Breast epithelium (tissue), 4 donors: Measurements from ENCODE around the gene KIAA0319L. TPM values are rescaled to one million over a fixed set of nuclear protein-coding genes. Genes with fewer than 3 reads are reported as not detected.

Experiments
- DNase-seq, 2 donors: peaks; one replicate each; pipeline ENCODE4 v3.0.0-alpha.2; 2019; ENCODE audit warnings: low spot score in 2 of 2
- H3K27ac ChIP-seq, 2 donors: fragments of 200-600 bp; sonication (generic) in 1 of 2; one replicate each; pipeline ENCODE4 v1.5.1; 2016 to 2019; ENCODE audit warnings: mild to moderate bottlenecking in 1 of 2
- H3K27me3 ChIP-seq, 2 donors: fragments of 200-600 bp; sonication (generic) in 1 of 2; one replicate each; pipeline versions ENCODE4 v1.5.1 to v1.6.0; 2017 to 2019; ENCODE audit warnings: control low read depth in 1 of 2, mild to moderate bottlenecking in 1 of 2
- H3K36me3 ChIP-seq: fragments of 200-600 bp; one replicate; pipeline ENCODE4 v1.5.1; 2019
- H3K4me1 ChIP-seq, 2 donors: fragments of 200-600 bp; sonication (generic); one replicate each; pipeline ENCODE4 v1.5.1; 2016 to 2019; ENCODE audit warnings: control low read depth in 1 of 2
- H3K4me3 ChIP-seq, 3 donors: fragments of 200-600 bp; sonication (generic); 1 replicate in 2 of 3; 2 replicates in 1 of 3; pipeline ENCODE4 v1.5.1; 2016 to 2019; ENCODE audit warnings: mild to moderate bottlenecking in 3 of 3, moderate library complexity in 2 of 3
- H3K9me3 ChIP-seq, 2 donors: fragments of 200-600 bp; sonication (generic) in 1 of 2; one replicate each; pipeline ENCODE4 v1.5.1; 2016 to 2019; ENCODE audit warnings: control low read depth in 1 of 2
- CTCF ChIP-seq, 3 donors: fragments of 450-650 bp; IDR thresholded peaks; one replicate each; pipeline ENCODE4 v1.5.1; 2016 to 2017; ENCODE audit warnings: antibody characterized with exemption in 3 of 3, mild to moderate bottlenecking in 3 of 3, moderate library complexity in 3 of 3
- POLR2A ChIP-seq: fragments of 450-650 bp; IDR thresholded peaks from one replicate; pipeline ENCODE4 v1.6.1; 2016; ENCODE audit warnings: antibody characterized with exemption, mild to moderate bottlenecking, moderate library complexity
- POLR2AphosphoS5 ChIP-seq, 3 donors: sonication (generic); formaldehyde crosslinking; IDR thresholded peaks; one replicate each; pipeline ENCODE4 v1.6.1; 2017; ENCODE audit warnings: antibody characterized with exemption in 3 of 3
- intact Hi-C: fragments of 100-400 bp; cut with DNase I; formaldehyde crosslinking; loops from one replicate; pipeline ENCODE4 v1.15.1; 2023; ENCODE audit warnings: low total_unique reads
- total RNA-seq, 3 donors: library from RNA; depleted of rRNA; stranded (reverse); fragments of >200 nt; gene quantifications; one replicate each; pipeline ENCODE4 v1.1.0, GENCODE V29; 2016

KIAA0319L gene
- total RNA-seq, result 100 to 1,000 TPM in 2 of 3 donors, 10 to 100 TPM in 1; 49.0 to 104 (median 103) TPM

- Histone ChIP-seq H3K27ac (peak within 1 kb of the TSS; percentile 95 to 99), H3K4me3 (peak within 1 kb of the TSS; percentile 81 to 95 (median 88)), H3K9me3 (no peaks in the 10 kb centered on the region), H3K4me1 (peaks cover 0 to 31% of the 10 kb centered on the region in 2 donors), H3K36me3 (no peaks in the 10 kb centered on the region), H3K27me3 (no peaks in the 10 kb centered on the region)
- intact Hi-C loops, result no loop called here
- TF ChIP-seq CTCF (IDR thresholded peaks at IDR 0.05) (no peak), POLR2AphosphoS5 (IDR thresholded peaks at IDR 0.05) (peak; percentile 73 to 79 (median 79)), POLR2A (peak; percentile 42)
- DNase-seq, result no peak
Measured at GRCh38 chr1:35557118-35557610, at the start of gene KIAA0319L. Gene KIAA0319L (minus strand): TSS chr1:35557403. CDS start chr1:35554491, 2,912 bp downstream.

GRCh38 chr1:35605867-35606182 lies 48.6 kb upstream of the KIAA0319L start:
- no peak for TF ChIP-seq CTCF (IDR thresholded peaks at IDR 0.05)
- no peak for TF ChIP-seq POLR2A
- TF ChIP-seq POLR2AphosphoS5 (IDR thresholded peaks at IDR 0.05), result no peak
- Histone ChIP-seq H3K4me3 (no peak overlapping the region), H3K27ac (no peak overlapping the region), H3K27me3 (no peaks in the 10 kb centered on the region), H3K4me1 (no peaks in the 10 kb centered on the region), H3K36me3 (no peaks in the 10 kb centered on the region), H3K9me3 (no peaks in the 10 kb centered on the region)
- DNase-seq, result no peak
- intact Hi-C loops, result no loop called here

GRCh38 chr1:35605071-35605866 lies 48.1 kb upstream of the KIAA0319L start:
- H3K9me3 ChIP-seq, result no peaks in the 10 kb centered on the region
- H3K4me1 ChIP-seq, result no peaks in the 10 kb centered on the region
- no peaks in the 10 kb centered on the region for H3K36me3 ChIP-seq
- no peaks in the 10 kb centered on the region for H3K27me3 ChIP-seq
- TF ChIP-seq CTCF (IDR thresholded peaks at IDR 0.05) (no peak), POLR2AphosphoS5 (IDR thresholded peaks at IDR 0.05) (no peak), POLR2A (no peak)
- H3K27ac ChIP-seq, result no peak overlapping the region
- intact Hi-C loops, result no loop called here
- DNase-seq, result no peak
- no peak overlapping the region for H3K4me3 ChIP-seq

- Histone ChIP-seq H3K4me3 (no peak overlapping the region), H3K27me3 (no peaks in the 10 kb centered on the region), H3K36me3 (no peaks in the 10 kb centered on the region), H3K27ac (no peak overlapping the region), H3K4me1 (no peaks in the 10 kb centered on the region), H3K9me3 (no peaks in the 10 kb centered on the region)
- intact Hi-C loops, result no loop called here
- DNase-seq, result no peak
- TF ChIP-seq POLR2A, result no peak
- no peak for TF ChIP-seq POLR2AphosphoS5 (IDR thresholded peaks at IDR 0.05)
- TF ChIP-seq CTCF (IDR thresholded peaks at IDR 0.05), result no peak
Measured at GRCh38 chr1:35603941-35604340, 46.7 kb upstream of the KIAA0319L start.

GRCh38 chr1:35603468-35603867 lies 46.3 kb upstream of the KIAA0319L start:
- intact Hi-C loops, result no loop called here
- H3K4me1 ChIP-seq, result no peaks in the 10 kb centered on the region
- no peaks in the 10 kb centered on the region for H3K27me3 ChIP-seq
- H3K4me3 ChIP-seq, result no peak overlapping the region
- H3K27ac ChIP-seq, result no peak overlapping the region
- H3K36me3 ChIP-seq, result no peaks in the 10 kb centered on the region
- no peak for DNase-seq
- no peaks in the 10 kb centered on the region for H3K9me3 ChIP-seq
- TF ChIP-seq CTCF (IDR thresholded peaks at IDR 0.05), result no peak
- TF ChIP-seq POLR2A, result no peak
- no peak for TF ChIP-seq POLR2AphosphoS5 (IDR thresholded peaks at IDR 0.05)
